Fibroblast of peridontal ligament (primary cell): ENCODE data around the gene TTC39C.
"Not testable (repeated sequence)": the region's sequence is repeated elsewhere in the genome, so short reads cannot be mapped to it uniquely, and the experiment has no call there.

Source experiments
- DNase-seq: peaks from one replicate; pipeline ENCODE4 v3.0.0-alpha.2; 2010; ENCODE audit errors: extremely low read depth

Gene TTC39C

DNA sequence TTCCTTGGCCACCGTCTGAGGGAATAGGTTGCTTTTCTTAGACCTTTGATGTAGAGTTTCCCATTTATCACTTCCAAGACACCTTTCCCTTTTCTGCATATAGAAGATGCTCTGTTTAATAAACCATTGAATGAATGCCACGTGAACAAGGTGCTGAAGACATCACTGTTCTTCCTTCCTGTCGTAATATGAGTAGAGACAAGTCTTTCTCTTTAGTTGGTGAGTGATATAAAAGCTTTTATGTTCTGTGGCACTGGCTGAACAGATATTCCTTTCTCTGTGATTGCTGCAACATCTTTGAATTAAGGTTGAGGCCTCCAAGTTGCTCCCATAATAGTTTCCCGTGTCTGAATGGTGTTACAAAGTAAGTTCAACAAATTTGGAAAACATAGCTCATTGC, 38.7 kb downstream of the TTC39C start:
- no peak for DNase-seq

DNA sequence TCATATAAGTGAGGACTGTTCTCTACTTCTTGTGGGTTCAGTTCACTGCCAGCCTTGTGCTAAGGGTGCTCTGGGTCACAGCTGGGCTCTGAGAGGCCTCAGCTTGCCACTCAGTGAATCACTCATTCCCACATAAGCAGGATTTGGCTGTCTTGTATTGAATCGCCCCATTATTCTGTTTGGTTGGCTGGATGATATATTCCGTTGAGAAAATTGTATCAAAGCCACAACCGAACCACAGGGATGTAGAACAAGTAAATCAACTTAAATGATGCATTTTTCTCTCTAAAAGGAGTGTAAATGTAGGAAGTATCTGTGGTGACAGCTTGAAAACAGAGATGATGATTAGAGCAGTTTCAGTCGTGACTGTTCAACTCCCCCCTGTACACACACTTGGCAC, 39.6 kb downstream of the TTC39C start:
- DNase-seq: peak; percentile 82

- DNase-seq: no peak
These were observed 40.7 kb downstream of the TTC39C start for GRCh38 chr18:24055009-24055804.

- peak; percentile 64 for DNase-seq
These were observed 41.3 kb downstream of the TTC39C start for GRCh38 chr18:24055878-24056277.

DNA sequence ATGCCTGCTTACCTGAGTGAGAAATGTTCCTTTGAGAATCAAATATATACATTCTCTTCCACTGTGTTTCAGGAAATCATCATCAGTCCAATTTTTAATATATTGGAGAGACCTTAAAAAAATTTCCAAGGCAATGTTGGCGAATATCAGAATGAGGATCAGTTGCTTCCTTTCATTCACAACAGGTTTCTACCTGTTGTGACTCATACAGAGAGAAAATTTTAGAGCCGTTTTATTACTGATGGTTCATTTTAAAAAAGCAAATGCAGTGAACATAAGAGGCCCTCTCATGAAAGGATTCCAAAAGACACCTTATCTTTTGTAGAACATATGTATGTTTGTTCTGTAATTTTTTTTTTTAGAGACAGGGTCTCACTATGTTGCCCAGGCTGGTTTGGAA, 42.0 kb downstream of the TTC39C start:
- DNase-seq: no peak

GRCh38 chr18:24057804-24058203, 43.2 kb downstream of the TTC39C start:
- DNase-seq: no peak

DNA sequence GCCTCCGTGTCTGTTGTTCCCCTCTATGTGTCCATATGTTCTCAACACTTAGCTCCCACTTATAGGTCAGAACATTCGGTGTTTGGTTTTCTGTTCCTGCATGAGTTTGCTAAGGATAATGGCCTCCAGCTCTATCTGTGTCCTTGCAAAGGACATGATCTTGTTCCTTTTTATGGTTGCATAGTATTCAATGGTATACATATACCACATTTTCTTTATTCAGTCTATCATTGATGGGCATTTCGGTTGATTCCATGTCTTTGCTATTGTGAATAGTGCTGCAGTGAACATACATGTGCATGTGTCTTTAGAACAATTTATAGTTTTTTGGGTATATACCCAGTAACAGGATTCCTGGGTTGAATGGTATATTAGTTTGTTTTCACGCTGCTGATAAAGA, 44.8 kb downstream of the TTC39C start:
- not testable (repeated sequence) for DNase-seq

DNA sequence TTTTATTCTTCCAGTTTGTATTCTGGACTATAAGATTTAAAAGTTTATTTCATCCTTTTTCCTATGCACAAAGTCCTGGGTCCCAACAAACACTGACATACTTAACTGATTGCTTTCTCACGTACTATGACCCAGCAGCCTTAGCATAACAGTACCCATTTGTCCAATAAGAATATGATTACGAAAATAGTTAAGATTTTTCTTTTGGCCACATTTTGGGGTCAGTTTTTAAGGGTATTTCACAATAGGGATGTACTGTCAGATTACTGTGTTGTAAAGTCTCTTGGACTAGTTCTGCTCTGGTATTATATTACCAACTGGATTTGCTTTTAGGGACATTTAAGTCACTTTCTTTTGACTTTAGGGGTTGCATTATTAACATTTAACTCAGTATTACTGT, 46.1 kb downstream of the TTC39C start:
- DNase-seq: peak; percentile 72

DNA sequence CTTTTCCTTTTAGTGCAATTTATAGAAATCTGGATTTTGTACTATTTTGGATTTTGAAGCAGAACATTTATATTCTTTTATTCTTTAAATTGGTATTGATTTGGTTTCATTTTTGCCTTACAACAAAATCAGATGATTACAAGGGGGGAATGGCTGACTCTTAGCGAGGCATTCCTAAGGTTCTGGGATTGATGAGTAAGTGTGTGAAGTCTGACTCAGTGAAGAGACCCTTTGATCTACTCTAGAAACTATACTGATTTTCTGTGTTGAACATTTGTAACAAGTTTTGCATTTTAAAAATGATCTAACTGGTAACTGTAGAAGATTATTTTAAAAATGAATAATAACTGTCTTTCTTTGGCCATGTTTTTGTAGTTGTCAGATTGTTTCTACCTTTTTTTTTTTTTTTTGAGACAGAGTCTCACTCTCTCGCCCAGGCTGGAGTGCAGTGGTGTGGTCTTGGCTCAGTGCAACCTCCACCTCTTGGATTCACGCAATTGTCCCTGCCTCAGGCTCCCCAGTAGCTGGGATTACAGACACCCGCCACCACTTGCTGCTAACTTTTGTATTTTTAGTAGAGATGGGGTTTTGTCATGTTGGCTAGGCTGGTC, 48.7 kb downstream of the TTC39C start:
- peak; percentile 77 for DNase-seq

- no peak for DNase-seq
These were observed 50.0 kb downstream of the TTC39C start for GRCh38 chr18:24064391-24065100.

DNA sequence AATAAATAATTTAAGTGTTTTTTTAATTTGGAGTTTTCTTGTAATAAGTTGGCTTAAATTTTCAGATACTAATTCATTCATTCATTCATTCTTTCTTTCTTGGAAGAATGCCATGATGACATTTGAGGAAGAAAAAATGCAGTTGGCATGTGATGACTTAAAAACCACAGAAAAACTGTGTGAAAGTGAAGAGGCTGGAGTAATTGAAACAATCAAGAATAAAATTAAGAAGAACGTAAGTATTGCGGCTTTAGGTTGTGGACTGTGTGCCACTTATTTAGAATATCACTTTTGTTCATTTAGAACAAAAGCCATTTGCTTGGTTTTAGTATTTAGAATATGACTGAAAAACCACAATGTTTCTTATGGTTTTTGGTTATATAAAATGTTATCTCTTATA, 51.4 kb downstream of the TTC39C start:
- peak; percentile 20 for DNase-seq

DNA sequence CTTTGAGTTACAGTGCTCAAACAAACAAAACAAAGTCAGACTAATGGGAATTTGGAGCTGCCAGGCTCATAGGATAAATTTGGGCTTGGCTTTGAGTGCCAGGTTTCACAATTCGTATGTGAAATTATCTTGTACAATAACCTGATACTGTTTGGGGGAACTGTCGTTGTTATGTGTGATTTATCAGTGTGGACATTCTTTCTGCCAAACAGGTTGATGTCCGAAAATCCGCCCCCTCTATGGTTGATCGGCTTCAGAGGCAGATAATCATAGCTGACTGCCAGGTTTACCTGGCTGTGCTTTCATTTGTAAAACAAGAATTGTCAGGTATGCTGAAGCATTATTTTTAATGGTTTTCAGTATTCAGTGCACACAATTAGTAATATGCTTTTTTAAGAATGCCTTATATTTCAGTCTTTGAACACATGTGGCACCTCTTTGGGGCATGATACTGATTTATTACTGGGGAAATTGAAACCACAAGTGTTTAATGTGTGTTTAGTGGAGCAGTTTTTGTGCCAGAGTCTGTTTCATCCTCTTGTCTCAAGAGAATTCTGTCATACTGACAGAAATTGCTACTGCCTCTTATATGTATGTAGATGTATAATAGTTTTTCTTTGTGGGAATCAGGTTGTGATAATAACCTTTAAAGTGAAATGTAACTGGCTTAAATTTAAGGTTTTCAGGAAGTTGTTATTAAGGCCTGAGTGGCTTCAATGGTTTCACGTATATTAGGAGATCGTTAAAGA, 54.6 kb downstream of the TTC39C start:
- DNase-seq: peak; percentile 45

DNA sequence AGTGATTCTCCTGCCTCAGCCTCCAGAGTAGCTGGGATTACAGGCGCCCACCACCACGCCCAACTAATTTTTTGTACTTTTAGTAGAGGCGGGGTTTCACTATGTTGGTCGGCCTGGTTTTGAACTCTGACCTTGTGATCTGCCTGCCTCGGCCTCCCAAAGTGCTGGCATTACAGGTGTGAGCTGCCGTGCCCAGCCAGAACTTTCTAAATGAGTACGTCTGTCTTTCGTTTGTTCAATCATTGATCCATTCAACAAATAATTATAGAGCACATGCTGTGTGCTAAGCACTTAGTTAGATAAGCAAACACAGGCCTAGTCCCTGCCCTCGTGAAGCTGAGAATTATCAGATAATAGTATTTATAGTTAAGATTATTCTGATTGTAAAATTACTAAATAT, 56.5 kb downstream of the TTC39C start:
- no peak for DNase-seq

GRCh38 chr18:24071779-24072178, 57.2 kb downstream of the TTC39C start:
- DNase-seq: no peak

- no peak for DNase-seq
These were observed 58.2 kb downstream of the TTC39C start for GRCh38 chr18:24072743-24073142.

GRCh38 chr18:24073791-24074190, 59.2 kb downstream of the TTC39C start:
- DNase-seq: no peak

GRCh38 chr18:24074757-24075156, 60.2 kb downstream of the TTC39C start:
- DNase-seq: not testable (repeated sequence)

DNA sequence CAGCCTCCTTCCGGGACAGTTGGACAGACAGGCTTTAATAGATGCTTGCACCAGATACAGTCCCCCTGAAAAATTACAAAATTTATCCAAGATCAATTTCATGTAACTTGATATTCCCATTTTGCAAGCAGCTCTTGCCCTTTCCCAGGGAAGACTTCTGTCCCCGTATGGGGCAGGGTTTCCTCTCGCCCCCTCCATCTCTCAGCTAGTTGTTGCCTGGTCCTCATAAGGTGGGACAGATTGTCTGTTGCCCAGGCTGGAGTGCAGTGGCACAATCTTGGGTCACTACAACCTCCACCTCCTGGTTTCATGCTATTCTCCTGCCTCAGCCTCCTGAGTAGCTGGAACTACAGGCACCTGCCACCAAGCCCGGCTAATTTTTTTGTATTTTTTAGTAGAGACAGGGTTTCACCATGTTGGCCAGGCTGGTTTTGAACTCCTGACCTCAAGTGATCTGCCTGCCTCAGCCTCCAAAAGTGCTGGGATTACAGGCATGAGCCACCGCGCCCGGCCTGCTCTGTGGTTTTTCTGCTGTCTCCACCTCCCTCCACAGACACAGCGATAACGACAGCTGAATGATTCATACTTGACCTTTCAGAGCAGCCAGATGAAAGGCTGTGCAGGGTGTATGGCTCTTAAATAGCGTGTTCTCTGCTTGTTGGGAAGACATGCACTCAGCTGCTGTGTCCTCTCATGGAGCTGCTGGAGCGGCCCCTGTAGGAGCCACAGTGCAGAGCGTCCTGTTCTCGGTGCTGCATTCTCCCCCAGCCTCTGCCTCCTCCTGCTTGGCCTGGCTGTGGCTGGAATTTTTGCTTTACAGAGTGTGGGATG, 61.4 kb downstream of the TTC39C start:
- peak; percentile 98 for DNase-seq

DNA sequence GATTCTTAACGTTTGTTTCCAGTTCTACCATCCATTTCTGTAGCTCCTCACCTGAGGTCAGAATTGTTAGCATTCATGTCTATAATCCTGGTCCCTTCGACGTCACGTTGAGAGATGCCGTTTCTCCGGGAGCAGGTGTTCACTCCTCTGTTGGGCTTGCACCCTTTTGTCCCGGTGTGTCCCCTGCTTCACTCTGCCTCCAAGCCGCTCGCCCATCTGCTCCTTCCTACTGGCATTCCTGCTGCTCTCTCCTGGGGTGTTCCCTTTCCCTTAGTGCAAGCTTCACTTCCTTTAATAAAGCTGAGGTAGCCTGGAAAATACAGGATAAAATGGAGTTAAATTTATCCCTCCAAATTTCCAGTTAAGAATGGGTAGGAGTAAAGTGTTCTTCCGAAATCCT, 62.4 kb downstream of the TTC39C start:
- DNase-seq: no peak

GRCh38 chr18:24078391-24078790, 63.8 kb downstream of the TTC39C start:
- no peak for DNase-seq

DNA sequence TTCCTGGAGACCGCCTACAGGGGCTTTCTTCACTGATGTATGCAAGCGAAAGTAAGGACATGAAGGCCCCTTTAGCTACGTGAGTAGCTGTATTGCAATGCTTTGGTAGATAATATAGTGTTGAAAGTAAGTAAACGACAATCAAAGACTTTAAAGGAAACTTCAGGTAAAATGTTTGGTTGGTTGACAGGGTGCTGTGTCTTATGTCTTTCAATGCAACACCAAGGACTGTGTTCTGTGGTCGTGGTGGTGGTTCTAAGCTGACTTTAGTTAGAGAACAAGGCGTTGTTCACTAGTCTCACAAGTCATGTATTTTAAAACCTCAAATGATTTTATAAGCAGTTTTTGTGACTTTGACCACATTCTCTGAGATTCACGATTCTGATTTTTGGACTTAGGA, 66.3 kb downstream of the TTC39C start:
- DNase-seq: no peak
